ENCODE results near the gene GLG1.

DNA sequence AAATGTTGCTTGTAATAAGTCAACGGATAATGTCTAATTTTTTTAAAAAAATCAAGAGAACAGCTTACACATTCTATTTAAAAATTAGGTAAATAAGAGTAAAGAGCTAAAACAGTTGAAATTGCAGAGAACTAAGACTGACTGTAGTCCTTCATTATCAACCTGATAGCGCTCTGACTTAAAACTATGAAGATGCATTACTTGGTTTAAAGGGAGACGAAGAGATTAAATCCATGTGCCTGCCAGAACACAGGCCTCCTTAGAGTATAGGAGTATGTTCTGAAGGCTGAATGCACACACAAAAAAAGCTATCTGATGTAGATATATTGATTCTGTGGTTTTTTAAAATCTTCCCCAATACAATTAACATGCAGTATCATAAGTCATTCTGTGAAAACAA is 28.5 kb downstream of the GLG1 start:
- TF ChIP-seq, protein P1, sequence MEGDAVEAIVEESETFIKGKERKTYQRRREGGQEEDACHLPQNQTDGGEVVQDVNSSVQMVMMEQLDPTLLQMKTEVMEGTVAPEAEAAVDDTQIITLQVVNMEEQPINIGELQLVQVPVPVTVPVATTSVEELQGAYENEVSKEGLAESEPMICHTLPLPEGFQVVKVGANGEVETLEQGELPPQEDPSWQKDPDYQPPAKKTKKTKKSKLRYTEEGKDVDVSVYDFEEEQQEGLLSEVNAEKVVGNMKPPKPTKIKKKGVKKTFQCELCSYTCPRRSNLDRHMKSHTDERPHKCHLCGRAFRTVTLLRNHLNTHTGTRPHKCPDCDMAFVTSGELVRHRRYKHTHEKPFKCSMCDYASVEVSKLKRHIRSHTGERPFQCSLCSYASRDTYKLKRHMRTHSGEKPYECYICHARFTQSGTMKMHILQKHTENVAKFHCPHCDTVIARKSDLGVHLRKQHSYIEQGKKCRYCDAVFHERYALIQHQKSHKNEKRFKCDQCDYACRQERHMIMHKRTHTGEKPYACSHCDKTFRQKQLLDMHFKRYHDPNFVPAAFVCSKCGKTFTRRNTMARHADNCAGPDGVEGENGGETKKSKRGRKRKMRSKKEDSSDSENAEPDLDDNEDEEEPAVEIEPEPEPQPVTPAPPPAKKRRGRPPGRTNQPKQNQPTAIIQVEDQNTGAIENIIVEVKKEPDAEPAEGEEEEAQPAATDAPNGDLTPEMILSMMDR (conservative IDR thresholded peaks at IDR 0.05), result no peak
- TF ChIP-seq ZFX (IDR thresholded peaks at IDR 0.05), result no peak
